Caco-2 (cell line): ENCODE measurements around the gene LDLRAD4. TPM values are rescaled to one million over a fixed set of nuclear protein-coding genes. Genes with fewer than 3 reads are reported as not detected.

Experiments used
- BruUV-seq: library from RNA; stranded (reverse); fragments of 400-500 nt; replicated peaks from 2 replicates; lab custom pipeline; 2021; lab: Mats Ljungman, UMichigan
- CTCF ChIA-PET: fragments of 300-600 bp; sonication (Branson Sonifier 250); formaldehyde crosslinking; loops from one replicate; lab custom pipeline; 2022; ENCODE audit warnings: antibody characterized with exemption; lab: Charles Lee
- POLR2A ChIA-PET: fragments of 300-600 bp; sonication (Branson Sonifier 250); formaldehyde crosslinking; loops from one replicate; lab custom pipeline; 2022; ENCODE audit warnings: antibody characterized with exemption; lab: Charles Lee
- DNase-seq, 2 experiments: peaks; one replicate each; pipeline versions ENCODE4 v3.0.0 to v3.0.0-alpha.2; 2020 to 2022
- H3K27me3 ChIP-seq: replicated peaks from 2 replicates; pipeline ENCODE4 v1.6.0; 2011; ENCODE audit warnings: low read length; ENCODE audit not compliant: control insufficient read depth, insufficient read depth
- H3K36me3 ChIP-seq: 2 replicates; pipeline ENCODE4 v1.5.1; 2011; ENCODE audit warnings: low read length; ENCODE audit not compliant: control insufficient read depth, insufficient read depth
- H3K4me1 ChIP-seq: fragments of 250-450 bp; sonication (Bioruptor Pico); 2 replicates; pipeline ENCODE4 v1.5.1; 2020; ENCODE audit warnings: mild to moderate bottlenecking
- H3K4me3 ChIP-seq: 2 replicates; pipeline ENCODE4 v1.5.1; 2011; ENCODE audit warnings: low read depth, mild to moderate bottlenecking, control low read depth, low read length
- H3K9me3 ChIP-seq: fragments of 250-450 bp; sonication (Bioruptor Pico); 2 replicates; pipeline ENCODE4 v1.5.1; 2020; ENCODE audit warnings: mild to moderate bottlenecking, moderate library complexity
- H3K27ac Mint-ChIP-seq: one replicate; pipeline ENCODE4 v1.8.0; 2022; ENCODE audit warnings: mixed read lengths; ENCODE audit not compliant: unreplicated experiment
- H3K27me3 Mint-ChIP-seq: one replicate; pipeline ENCODE4 v1.8.0; 2022; ENCODE audit warnings: mixed read lengths; ENCODE audit not compliant: insufficient read depth, unreplicated experiment
- H3K36me3 Mint-ChIP-seq: one replicate; pipeline ENCODE4 v1.8.0; 2022; ENCODE audit warnings: mild to moderate bottlenecking, mixed read lengths; ENCODE audit not compliant: insufficient read depth, unreplicated experiment
- H3K4me1 Mint-ChIP-seq: one replicate; pipeline ENCODE4 v1.8.0; 2022; ENCODE audit warnings: low read depth, mixed read lengths; ENCODE audit not compliant: unreplicated experiment
- H3K4me3 Mint-ChIP-seq: one replicate; pipeline ENCODE4 v1.8.0; 2022; ENCODE audit warnings: mild to moderate bottlenecking, moderate library complexity, mixed read lengths; ENCODE audit not compliant: unreplicated experiment
- H3K9me3 Mint-ChIP-seq: one replicate; pipeline ENCODE4 v1.8.0; 2022; ENCODE audit warnings: mixed read lengths; ENCODE audit not compliant: unreplicated experiment
- intact Hi-C: fragments of 100-400 bp; cut with micrococcal nuclease; formaldehyde crosslinking; loops from one replicate; pipeline ENCODE4 v1.10.0; 2022; ENCODE audit not compliant: unreplicated experiment
- total RNA-seq: library from RNA; stranded (reverse); gene quantifications from 2 replicates; pipeline ENCODE4 v1.2.3, GENCODE V29; 2022
- TF ChIP-seq, protein P1 (sequence below), 2 experiments: fragments of 200-600 bp in 1 of 2; IDR thresholded peaks; 1 replicate in 1 of 2; 2 replicates in 1 of 2; pipeline versions ENCODE4 v1.5.1 to v1.8.0; 2011 to 2022; ENCODE audit warnings: antibody characterized with exemption in 1 of 2, control low read depth in 1 of 2, inconsistent platforms in 1 of 2, low read depth in 1 of 2, low read length in 1 of 2, mild to moderate bottlenecking in 1 of 2, moderate library complexity in 1 of 2; ENCODE audit not compliant: insufficient read depth in 1 of 2, severe bottlenecking in 1 of 2, unreplicated experiment in 1 of 2

Gene LDLRAD4
- total RNA-seq, 1 experiment from 2014 or later = 1.2 TPM

DNA sequence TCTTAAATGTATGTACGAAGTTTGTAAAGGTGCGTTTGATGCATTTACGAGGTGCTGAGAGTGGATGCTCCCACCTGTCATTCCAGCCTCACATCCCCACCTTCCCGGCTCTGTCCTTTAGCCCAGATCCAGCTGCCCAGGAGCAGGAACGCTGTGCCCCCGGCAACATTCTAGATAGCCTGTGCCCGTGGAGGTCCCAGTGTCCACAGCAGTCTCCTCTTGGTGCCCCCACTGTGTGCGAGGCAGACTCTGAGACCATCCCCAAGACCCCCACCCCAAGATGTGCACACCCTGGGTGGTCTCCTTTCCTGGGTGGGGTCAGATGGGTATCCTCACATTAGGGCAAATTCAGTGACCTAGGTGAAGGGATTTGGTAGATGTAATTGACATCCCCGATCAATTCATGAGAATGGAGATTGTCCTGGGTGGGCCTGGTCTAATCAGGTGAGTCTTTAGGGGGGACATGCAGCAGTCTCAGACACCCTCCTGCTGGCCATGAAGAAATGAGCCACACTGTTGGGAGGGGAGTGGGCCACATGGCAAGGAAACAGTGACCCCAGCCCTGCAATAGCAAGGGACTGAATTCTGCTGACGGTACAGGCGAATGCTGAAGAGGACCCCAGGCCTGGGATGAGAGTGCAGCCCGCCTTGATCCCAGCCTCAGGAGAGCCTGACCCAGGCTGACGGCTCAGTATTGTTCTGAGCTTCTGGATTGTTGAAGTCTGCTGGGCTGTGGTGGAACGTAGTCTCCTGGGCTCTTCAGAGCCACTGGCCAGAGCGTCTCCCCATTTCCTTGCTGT, 304.5 kb downstream of the LDLRAD4 start:
- no peaks in the 10 kb centered on the region for H3K36me3 ChIP-seq
- H3K27me3 ChIP-seq = no peaks in the 10 kb centered on the region; the same call in 1 of the 2 replicates
- H3K9me3 ChIP-seq = no peaks in the 10 kb centered on the region
- no TSS peak for BruUV-seq
- TF ChIP-seq, protein P1, sequence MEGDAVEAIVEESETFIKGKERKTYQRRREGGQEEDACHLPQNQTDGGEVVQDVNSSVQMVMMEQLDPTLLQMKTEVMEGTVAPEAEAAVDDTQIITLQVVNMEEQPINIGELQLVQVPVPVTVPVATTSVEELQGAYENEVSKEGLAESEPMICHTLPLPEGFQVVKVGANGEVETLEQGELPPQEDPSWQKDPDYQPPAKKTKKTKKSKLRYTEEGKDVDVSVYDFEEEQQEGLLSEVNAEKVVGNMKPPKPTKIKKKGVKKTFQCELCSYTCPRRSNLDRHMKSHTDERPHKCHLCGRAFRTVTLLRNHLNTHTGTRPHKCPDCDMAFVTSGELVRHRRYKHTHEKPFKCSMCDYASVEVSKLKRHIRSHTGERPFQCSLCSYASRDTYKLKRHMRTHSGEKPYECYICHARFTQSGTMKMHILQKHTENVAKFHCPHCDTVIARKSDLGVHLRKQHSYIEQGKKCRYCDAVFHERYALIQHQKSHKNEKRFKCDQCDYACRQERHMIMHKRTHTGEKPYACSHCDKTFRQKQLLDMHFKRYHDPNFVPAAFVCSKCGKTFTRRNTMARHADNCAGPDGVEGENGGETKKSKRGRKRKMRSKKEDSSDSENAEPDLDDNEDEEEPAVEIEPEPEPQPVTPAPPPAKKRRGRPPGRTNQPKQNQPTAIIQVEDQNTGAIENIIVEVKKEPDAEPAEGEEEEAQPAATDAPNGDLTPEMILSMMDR (IDR thresholded peaks at IDR 0.05; ENCODE audit: insufficient read depth in 1 of 2, low read depth in 1 of 2, low read length in 1 of 2, severe bottlenecking in 1 of 2, unreplicated experiment in 1 of 2) = no peak
- Mint-ChIP-seq H3K4me1 (no peaks in the 10 kb centered on the region), H3K4me3 (no peak overlapping the region), H3K36me3 (no peaks in the 10 kb centered on the region), H3K27ac (no peak overlapping the region), H3K27me3 (peaks cover 21% of the 10 kb centered on the region), H3K9me3 (no peaks in the 10 kb centered on the region)
- POLR2A ChIA-PET = no interaction called here
- intact Hi-C loops = no loop called here
- H3K4me1 ChIP-seq = no peaks in the 10 kb centered on the region
- DNase-seq = no peak
- CTCF ChIA-PET = interaction anchor here (0.6 kb wide), 1 partner anchor 186 kb away, joined by 3 read pairs; no protein-coding TSS in a partner anchor
- H3K4me3 ChIP-seq = no peak overlapping the region

DNA sequence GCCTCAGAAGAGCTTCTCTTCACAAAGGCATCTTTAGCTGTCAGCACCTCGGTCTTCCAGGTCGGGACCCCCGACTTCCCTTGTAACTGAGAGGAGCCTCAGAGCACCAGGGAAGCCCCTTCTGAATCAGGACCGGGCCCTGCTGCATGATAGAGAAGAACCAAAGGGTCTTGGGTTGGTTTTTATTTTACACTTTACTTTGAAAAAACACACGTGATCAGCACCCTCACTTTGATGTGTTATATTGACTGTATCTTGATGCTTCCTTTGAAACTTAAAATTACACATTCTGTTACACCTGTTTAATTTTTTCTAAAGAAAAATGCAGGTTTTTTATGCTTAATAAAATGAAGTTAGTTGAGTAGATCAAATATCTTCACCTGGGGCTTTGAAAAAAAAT, 305.5 kb downstream of the LDLRAD4 start:
- H3K4me3 ChIP-seq = no peak overlapping the region
- POLR2A ChIA-PET = no interaction called here
- Mint-ChIP-seq H3K4me1 (no peaks in the 10 kb centered on the region), H3K27me3 (peaks cover 19% of the 10 kb centered on the region), H3K36me3 (no peaks in the 10 kb centered on the region), H3K4me3 (no peak overlapping the region), H3K9me3 (no peaks in the 10 kb centered on the region), H3K27ac (no peak overlapping the region)
- no peaks in the 10 kb centered on the region for H3K9me3 ChIP-seq
- H3K36me3 ChIP-seq = no peaks in the 10 kb centered on the region
- H3K4me1 ChIP-seq = no peaks in the 10 kb centered on the region
- no peak for DNase-seq
- TF ChIP-seq, protein P1 (IDR thresholded peaks at IDR 0.05; ENCODE audit: insufficient read depth in 1 of 2, low read depth in 1 of 2, low read length in 1 of 2, severe bottlenecking in 1 of 2, unreplicated experiment in 1 of 2) = no peak
- CTCF ChIA-PET = interaction anchor here (0.6 kb wide), 1 partner anchor 185 kb away, joined by 3 read pairs; no protein-coding TSS in a partner anchor
- intact Hi-C loops = no loop called here
- BruUV-seq = no TSS peak
- H3K27me3 ChIP-seq = no peaks in the 10 kb centered on the region; the same call in 1 of the 2 replicates

DNA sequence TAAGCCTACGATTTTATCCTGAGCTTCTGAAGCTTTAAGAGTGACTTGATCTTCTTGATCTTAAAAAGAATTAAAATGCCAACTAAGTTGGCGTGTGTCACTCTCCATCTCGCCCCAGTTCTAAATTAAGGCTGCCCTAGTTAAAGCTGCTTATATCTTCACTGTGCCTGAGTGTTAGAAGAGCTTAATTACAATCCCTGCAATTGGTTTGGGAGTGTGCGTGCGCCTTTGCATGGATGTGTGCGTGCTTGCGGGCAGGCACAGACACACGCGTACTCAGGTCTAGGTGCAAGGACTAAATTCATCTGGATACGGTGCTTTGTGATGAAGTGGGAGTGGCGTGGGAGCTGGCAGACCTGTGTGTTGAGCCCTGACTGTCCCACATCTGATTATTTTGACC, 306.3 kb downstream of the LDLRAD4 start:
- H3K27me3 ChIP-seq = no peaks in the 10 kb centered on the region; the same call in 1 of the 2 replicates
- no TSS peak for BruUV-seq
- no peaks in the 10 kb centered on the region for H3K4me1 ChIP-seq
- no peak overlapping the region for H3K27ac Mint-ChIP-seq
- H3K4me3 Mint-ChIP-seq = no peak overlapping the region
- H3K4me3 ChIP-seq = no peak overlapping the region
- no peak for DNase-seq
- TF ChIP-seq, protein P1 (IDR thresholded peaks at IDR 0.05; ENCODE audit: insufficient read depth in 1 of 2, low read depth in 1 of 2, low read length in 1 of 2, severe bottlenecking in 1 of 2, unreplicated experiment in 1 of 2) = no peak
- no peaks in the 10 kb centered on the region for H3K36me3 Mint-ChIP-seq
- H3K9me3 Mint-ChIP-seq = no peaks in the 10 kb centered on the region
- POLR2A ChIA-PET = no interaction called here
- H3K36me3 ChIP-seq = no peaks in the 10 kb centered on the region
- H3K4me1 Mint-ChIP-seq = no peaks in the 10 kb centered on the region
- CTCF ChIA-PET = no interaction called here
- peaks cover 20% of the 10 kb centered on the region for H3K27me3 Mint-ChIP-seq
- no peaks in the 10 kb centered on the region for H3K9me3 ChIP-seq
- intact Hi-C loops = no loop called here
